Aorta (tissue), 5 donors: ENCODE data around the gene DAPK1. TPM values are rescaled to one million over a fixed set of nuclear protein-coding genes. Genes with fewer than 3 reads are reported as not detected.
A peak's percentile ranks its signal among the peaks of the same experiment; 100 is the strongest.

ENCODE experiments used
- ATAC-seq: fragments of 200-7000 bp; cut with Tn5 transposase; one replicate; pipeline ENCODE4 v1.9.1; 2022; ENCODE audit warnings: moderate library complexity; ENCODE audit not compliant: low FRiP score
- DNase-seq, 2 donors: peaks; one replicate each; pipeline ENCODE4 v3.0.0-alpha.2; 2020
- H3K27ac ChIP-seq, 2 donors: one replicate each; pipeline ENCODE4 v1.5.1; 2013; ENCODE audit warnings: low read length in 2 of 2, mild to moderate bottlenecking in 2 of 2, moderate library complexity in 2 of 2, control low read depth in 1 of 2, inconsistent platforms in 1 of 2, low read depth in 1 of 2
- H3K27me3 ChIP-seq, 2 donors: one replicate each; pipeline ENCODE4 v1.6.1; 2013; ENCODE audit warnings: control low read depth in 1 of 2, low read length in 1 of 2, mild to moderate bottlenecking in 1 of 2, moderate library complexity in 1 of 2; ENCODE audit not compliant: insufficient read depth in 2 of 2, control insufficient read depth in 1 of 2
- H3K36me3 ChIP-seq, 2 donors: one replicate each; pipeline ENCODE4 v1.6.1; 2013; ENCODE audit warnings: control low read depth in 1 of 2, low read length in 1 of 2, mild to moderate bottlenecking in 1 of 2; ENCODE audit not compliant: insufficient read depth in 2 of 2, control insufficient read depth in 1 of 2
- H3K4me1 ChIP-seq, 2 donors: one replicate each; pipeline ENCODE4 v1.6.1; 2013; ENCODE audit warnings: low read length in 2 of 2, control low read depth in 1 of 2, mild to moderate bottlenecking in 1 of 2, moderate library complexity in 1 of 2; ENCODE audit not compliant: insufficient read depth in 2 of 2, control insufficient read depth in 1 of 2
- H3K4me3 ChIP-seq, 2 donors: one replicate each; pipeline ENCODE4 v1.5.1; 2013; ENCODE audit warnings: low read length in 2 of 2, control low read depth in 1 of 2, mild to moderate bottlenecking in 1 of 2
- H3K9me3 ChIP-seq: one replicate; pipeline ENCODE4 v1.6.1; 2013; ENCODE audit warnings: mild to moderate bottlenecking, low read length; ENCODE audit not compliant: control insufficient read depth
- WGBS, 2 donors: extraction: QIAGEN DNeasy Blood & Tissue Kit; methylation state at CpG; one replicate each; pipeline ENCODE4 v1.1.7; 2013; 5-methylcytosine and 5-hydroxymethylcytosine counted together
- intact Hi-C, 2 donors: fragments of 100-400 bp; cut with DNase I; formaldehyde crosslinking; loops; one replicate each; pipeline versions ENCODE4 v1.14.2 to v1.15.0; 2022
- polyA plus RNA-seq, 2 donors: library from polyadenylated mRNA; stranded (reverse); fragments of 200-250 nt; gene quantifications; one replicate each; pipeline ENCODE4 v1.2.3, GENCODE V29; 2013
- total RNA-seq, 2 donors: library from RNA; stranded (reverse); fragmentation: NEBNext Ultra II Directional; extraction: Animal tissue kit (Norgen Biotek cat#: 25700); gene quantifications; one replicate each; pipeline ENCODE4 v1.2.1, GENCODE V29; 2021
- donor health status: healthy with polysubstance abuse.
- donor health status: Bipolar disorder and iron deficiency.
- donor health status: DM: no; HTN: no; CAD: no.
- donor health status: DM: no; HTN: no; CAD: no.
- donor health status: DM: yes; HTN: yes; CAD: no.

The DAPK1 gene
- total and polyA plus RNA-seq, 4 donors, result 6.5 to 41.7 (median 21.7) TPM

DNA sequence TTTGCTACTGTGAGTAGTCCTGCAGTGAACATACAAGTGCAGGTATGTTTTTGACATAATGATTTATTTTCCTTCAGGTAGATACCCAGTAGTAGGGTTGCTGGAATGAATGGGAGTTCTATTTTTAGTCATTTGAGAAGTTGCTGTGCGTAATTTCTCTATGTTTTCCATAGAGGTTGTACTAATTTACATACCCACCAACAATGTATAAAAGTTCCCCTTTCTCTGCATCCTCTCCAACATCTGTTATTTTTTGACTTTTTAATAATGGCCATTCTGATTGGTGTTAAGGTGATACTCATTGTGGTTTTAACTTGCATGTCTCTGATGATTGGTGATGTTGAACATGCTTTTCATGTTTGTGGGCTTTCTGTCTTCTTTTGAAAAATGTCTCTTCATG lies 163.6 kb downstream of the DAPK1 start:
- Histone ChIP-seq H3K9me3 (no peaks in the 10 kb centered on the region), H3K36me3 (no peaks in the 10 kb centered on the region), H3K27me3 (no peaks in the 10 kb centered on the region), H3K27ac (no peak overlapping the region), H3K4me3 (no peak overlapping the region), H3K4me1 (no peaks in the 10 kb centered on the region)
- no peak for ATAC-seq
- intact Hi-C loops, result loop anchor here in 1 of 2 donors (10.0 kb wide), 1 partner anchor 1226 kb away; no protein-coding TSS in a partner anchor
- 94 to 98% methylated on average over 1 of the region's 1 CpG for WGBS, 2 donors
- DNase-seq, result no peak

- peaks cover 3% of the 10 kb centered on the region for H3K9me3 ChIP-seq
- peak; percentile 72 for ATAC-seq
- H3K4me3 ChIP-seq, result no peak overlapping the region
- no peaks in the 10 kb centered on the region for H3K27me3 ChIP-seq
- peak; percentile 81 to 93 for DNase-seq
- H3K4me1 ChIP-seq, result no peaks in the 10 kb centered on the region
- no peaks in the 10 kb centered on the region for H3K36me3 ChIP-seq
- WGBS, 2 donors, result 77 to 81% methylated on average over 11 of the region's 11 CpGs
- H3K27ac ChIP-seq, result no peak overlapping the region
- intact Hi-C loops, result loop anchor here in 1 of 2 donors (2.0 to 10.0 kb wide), 2 partner anchors 326 to 1228 kb away; no protein-coding TSS in a partner anchor
Measured at GRCh38 chr9:87662808-87663528, 165.3 kb downstream of the DAPK1 start.

DNA sequence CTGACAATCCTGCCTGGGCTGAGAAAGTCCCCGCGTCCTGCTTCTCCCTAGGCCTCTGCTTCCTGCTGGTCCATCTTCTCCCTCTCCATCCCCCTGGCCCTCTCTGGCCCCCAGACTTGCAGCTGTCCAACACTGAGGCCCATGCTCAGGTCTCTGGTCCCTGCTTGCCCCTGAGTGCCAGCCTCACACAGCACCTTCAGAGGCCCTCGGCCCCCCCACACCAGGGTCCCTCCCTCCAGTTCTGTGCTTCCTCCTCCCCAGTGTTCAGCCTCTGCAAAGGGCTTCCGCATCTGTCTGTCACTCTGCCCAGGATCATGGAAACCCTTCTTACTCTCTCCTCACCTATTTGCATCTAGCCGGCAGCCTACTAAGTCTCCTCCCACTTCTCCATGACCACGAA lies 165.9 kb downstream of the DAPK1 start:
- Histone ChIP-seq H3K36me3 (no peaks in the 10 kb centered on the region), H3K4me1 (no peaks in the 10 kb centered on the region), H3K27ac (no peak overlapping the region), H3K9me3 (peaks cover 3% of the 10 kb centered on the region), H3K27me3 (no peaks in the 10 kb centered on the region), H3K4me3 (no peak overlapping the region)
- 91 to 94% methylated on average over 6 of the region's 6 CpGs for WGBS, 2 donors
- DNase-seq (no peak), ATAC-seq (no peak)
- intact Hi-C loops, result loop anchor here in 1 of 2 donors (2.0 to 10.0 kb wide), 2 partner anchors 327 to 1229 kb away; no protein-coding TSS in a partner anchor

- H3K4me3 ChIP-seq, result no peak overlapping the region
- no peaks in the 10 kb centered on the region for H3K4me1 ChIP-seq
- no peak overlapping the region for H3K27ac ChIP-seq
- H3K36me3 ChIP-seq, result no peaks in the 10 kb centered on the region
- DNase-seq (no peak), ATAC-seq (no peak)
- intact Hi-C loops, result loop anchor here in 1 of 2 donors (10.0 kb wide), 1 partner anchor 1230 kb away; no protein-coding TSS in a partner anchor
- H3K27me3 ChIP-seq, result no peaks in the 10 kb centered on the region
- 95% methylated on average over 19 of the region's 19 CpGs for WGBS, 2 donors
- H3K9me3 ChIP-seq, result peaks cover 3% of the 10 kb centered on the region
Measured at GRCh38 chr9:87664153-87665060, 166.7 kb downstream of the DAPK1 start.

GRCh38 chr9:87665505-87665904 lies 167.8 kb downstream of the DAPK1 start:
- intact Hi-C loops, result loop anchor here in 1 of 2 donors (10.0 kb wide), 1 partner anchor 1231 kb away; no protein-coding TSS in a partner anchor
- 88 to 92% methylated on average over 6 of the region's 6 CpGs for WGBS, 2 donors
- ATAC-seq (no peak), DNase-seq (no peak)
- no peaks in the 10 kb centered on the region for H3K27me3 ChIP-seq
- H3K4me1 ChIP-seq, result no peaks in the 10 kb centered on the region
- peaks cover 3% of the 10 kb centered on the region for H3K9me3 ChIP-seq
- H3K27ac ChIP-seq, result no peak overlapping the region
- no peaks in the 10 kb centered on the region for H3K36me3 ChIP-seq
- H3K4me3 ChIP-seq, result no peak overlapping the region

DNA sequence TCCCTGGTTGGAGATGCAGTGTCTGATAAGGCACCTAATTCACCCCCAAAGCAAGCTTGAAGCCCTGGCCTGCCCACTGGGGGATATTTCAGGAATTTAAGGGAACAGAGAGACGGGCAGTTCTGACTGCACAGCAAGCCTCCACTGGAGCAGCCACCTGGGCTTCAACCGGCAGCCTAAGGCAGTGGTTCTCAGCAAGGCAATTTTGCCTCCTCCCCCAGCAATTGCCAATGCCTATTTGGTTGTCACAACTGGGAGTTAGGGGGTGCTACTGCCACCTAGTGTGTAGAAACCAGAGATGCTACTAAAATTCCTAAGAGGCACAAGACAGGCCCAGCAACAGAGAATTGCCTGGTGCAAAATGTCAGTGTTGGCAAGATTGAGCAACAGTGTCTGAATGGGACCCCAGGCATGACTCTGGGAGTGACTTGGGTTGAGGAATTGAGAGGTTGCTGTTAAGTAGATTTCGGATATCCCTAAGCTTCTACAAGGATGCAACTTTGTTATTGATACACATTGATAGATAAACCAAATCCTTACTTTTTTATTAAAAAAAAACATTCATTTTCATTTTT lies 169.6 kb downstream of the DAPK1 start:
- no peak for ATAC-seq
- Histone ChIP-seq H3K9me3 (peaks cover 3% of the 10 kb centered on the region), H3K27ac (no peak overlapping the region), H3K27me3 (no peaks in the 10 kb centered on the region), H3K36me3 (no peaks in the 10 kb centered on the region), H3K4me3 (no peak overlapping the region), H3K4me1 (no peaks in the 10 kb centered on the region)
- intact Hi-C loops, result loop anchor here in 1 of 2 donors (10.0 kb wide), 1 partner anchor 1232 kb away; no protein-coding TSS in a partner anchor
- WGBS, 2 donors, result 95 to 97% methylated on average over 3 of the region's 3 CpGs
- DNase-seq, result no peak

DNA sequence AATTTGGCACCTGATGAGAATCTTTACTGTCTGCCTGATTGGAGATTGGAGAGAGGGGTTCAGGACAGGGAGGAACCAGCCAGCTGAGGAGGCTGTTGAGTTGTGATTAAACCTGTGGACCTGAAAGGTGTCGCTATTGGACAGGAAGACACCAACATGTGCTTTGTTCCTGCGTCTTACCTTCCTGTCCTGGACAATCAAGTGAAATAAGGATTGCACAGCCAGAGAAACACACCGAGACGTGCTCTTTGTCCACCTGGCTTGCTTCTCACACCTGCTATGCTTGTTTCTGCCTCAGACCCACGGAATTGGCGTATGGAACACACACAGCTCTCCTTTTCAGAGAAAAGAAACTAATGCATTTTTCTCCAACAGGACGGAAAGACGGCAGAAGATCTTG lies 170.6 kb downstream of the DAPK1 start:
- no peaks in the 10 kb centered on the region for H3K27me3 ChIP-seq
- intact Hi-C loops, result loop anchor here in 1 of 2 donors (10.0 kb wide), 1 partner anchor 1233 kb away; no protein-coding TSS in a partner anchor
- ATAC-seq (no peak), DNase-seq (no peak)
- no peak overlapping the region for H3K27ac ChIP-seq
- H3K36me3 ChIP-seq, result no peaks in the 10 kb centered on the region
- H3K9me3 ChIP-seq, result peaks cover 3% of the 10 kb centered on the region
- H3K4me3 ChIP-seq, result no peak overlapping the region
- H3K4me1 ChIP-seq, result no peaks in the 10 kb centered on the region
- WGBS, 2 donors, result 95 to 96% methylated on average over 8 of the region's 8 CpGs

GRCh38 chr9:87668722-87669121 lies 171.1 kb downstream of the DAPK1 start:
- Histone ChIP-seq H3K36me3 (no peaks in the 10 kb centered on the region), H3K9me3 (peaks cover 3% of the 10 kb centered on the region), H3K27ac (no peak overlapping the region), H3K4me3 (no peak overlapping the region), H3K4me1 (no peaks in the 10 kb centered on the region), H3K27me3 (no peaks in the 10 kb centered on the region)
- 90 to 97% methylated on average over 4 of the region's 4 CpGs for WGBS, 2 donors
- ATAC-seq (no peak), DNase-seq (no peak)
- intact Hi-C loops, result loop anchor here in 1 of 2 donors (10.0 kb wide), 1 partner anchor 1234 kb away; no protein-coding TSS in a partner anchor
